GM18502 (cell line): ENCODE results near the gene RAP1B.

Experiments
- ATAC-seq: cut with Tn5 transposase; IDR thresholded peaks from one replicate; pipeline ENCODE4 v1.9.1; 2021; ENCODE audit warnings: mild to moderate bottlenecking; ENCODE audit not compliant: unreplicated experiment, poor library complexity

The RAP1B gene

DNA sequence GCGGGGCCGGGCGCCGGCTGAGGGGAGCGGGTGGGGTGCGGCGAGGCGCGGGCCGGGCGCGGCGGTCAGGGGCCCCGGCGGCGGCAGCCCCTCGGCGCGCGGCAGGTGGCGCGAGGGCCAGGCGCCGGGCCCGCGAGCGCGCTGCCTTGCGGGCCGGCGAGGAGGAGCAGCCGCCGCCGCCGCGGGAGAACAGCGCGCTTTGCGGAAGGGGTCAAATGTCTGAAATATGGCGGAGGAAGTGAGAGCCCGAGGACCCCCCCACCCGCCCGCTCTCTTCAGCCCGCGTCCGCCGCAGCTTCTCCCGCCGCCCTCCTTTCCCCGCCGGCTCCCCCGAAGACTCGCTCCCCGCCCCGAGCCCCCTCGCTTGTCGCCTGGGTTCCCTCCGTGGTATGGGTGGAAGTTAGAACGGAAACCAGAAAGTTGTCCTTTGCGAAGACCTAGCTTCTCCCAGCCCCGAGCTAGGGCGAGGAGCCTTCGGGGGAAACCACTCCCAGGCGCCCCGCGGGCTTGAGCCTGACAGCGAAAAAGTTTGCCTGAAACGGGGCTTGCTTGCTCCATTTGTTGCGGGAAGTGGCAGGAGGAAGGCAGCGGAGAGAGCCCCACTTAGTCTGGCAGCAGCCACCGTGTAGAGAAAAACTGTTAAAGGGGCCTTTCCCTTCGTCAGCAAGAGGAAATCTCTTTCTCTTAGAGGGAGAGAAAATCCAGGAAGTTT, 551 bp downstream of the RAP1B start:
- ATAC-seq: peak; percentile 43

DNA sequence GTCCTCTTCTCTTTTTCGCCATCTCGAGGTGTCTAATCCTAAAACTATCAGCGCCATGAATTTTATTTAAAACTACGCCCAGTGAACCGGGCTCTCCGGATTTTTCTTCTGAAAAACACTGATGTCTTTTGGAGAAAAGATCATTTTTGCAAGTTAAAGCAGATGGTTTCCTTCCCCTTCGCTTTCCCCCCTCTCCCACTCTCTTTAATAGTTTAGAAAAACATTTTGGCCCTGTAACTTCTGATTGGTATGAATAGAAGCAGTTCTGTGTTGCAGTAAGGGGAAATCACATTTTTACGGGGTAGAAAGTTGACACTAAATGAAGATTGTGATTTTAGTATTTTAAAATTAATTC, 1.1 kb downstream of the RAP1B start:
- ATAC-seq: no peak

DNA sequence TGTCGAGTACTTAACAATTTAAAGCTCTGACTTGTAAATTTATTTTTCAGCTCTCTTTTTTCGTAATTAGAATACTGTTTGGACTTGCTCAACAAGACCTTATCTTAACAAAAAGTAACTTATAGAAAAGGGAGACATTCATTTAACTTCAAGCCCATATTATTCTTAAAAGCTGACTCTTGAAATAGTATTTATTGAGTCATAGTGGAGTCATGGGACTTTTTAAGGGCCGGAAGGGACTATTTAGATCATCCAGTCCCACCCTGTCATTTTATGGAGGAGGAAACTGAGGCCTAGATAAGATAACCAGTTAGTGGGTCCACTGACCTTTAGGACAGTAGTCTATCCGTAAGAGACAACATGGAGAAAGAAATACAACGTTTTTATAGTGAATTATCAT, 1.5 kb downstream of the RAP1B start:
- ATAC-seq: no peak

DNA sequence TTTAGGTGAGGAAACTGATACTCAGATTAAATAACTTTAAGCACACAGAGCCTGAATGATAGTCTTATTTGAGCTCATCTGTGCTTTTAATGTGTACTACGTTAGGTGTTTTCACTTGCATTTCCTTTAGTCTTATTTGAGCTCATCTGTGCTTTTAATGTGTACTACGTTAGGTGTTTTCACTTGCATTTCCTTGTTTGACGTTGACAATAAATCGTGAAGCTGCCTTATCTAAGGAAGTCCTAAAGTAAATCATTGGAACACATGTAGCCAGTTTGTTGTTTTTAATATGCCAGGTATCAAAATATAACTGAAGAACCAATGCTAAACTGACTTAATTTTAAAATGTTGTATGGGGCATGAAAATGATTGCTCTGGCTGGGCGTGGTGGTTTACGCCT, 2.0 kb downstream of the RAP1B start:
- ATAC-seq: no peak

DNA sequence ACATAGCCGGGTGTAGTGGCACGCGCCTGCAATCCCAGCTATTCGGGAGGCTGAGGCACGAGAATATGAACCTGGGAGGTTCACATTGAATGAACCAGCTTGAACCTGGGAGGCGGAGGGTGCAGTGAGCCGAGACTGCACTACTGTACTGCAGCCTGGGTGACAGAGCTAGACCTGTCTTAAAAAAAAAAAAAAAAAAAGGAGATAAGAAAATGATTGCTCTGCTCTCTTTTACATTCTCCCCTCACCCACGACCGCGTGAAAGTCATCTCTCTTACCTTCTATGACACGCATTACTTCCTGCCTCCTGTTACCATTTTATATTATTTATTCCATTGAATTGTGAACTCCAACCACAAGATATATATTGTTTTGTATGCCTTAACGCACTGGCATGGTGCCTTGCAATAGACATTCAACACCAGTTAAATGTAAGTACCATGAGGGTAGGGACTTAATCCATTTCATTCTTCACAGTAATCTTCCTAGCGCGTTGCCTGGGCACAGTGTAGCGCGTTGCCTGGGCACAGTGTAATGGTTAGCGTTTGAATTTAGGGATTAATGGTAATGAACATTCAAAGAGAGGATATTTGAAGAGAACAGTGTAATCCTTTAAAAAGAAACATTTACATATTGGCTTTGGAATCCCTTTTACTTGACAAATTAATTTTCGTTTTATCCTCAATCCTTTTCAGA, 2.7 kb downstream of the RAP1B start:
- no peak for ATAC-seq

DNA sequence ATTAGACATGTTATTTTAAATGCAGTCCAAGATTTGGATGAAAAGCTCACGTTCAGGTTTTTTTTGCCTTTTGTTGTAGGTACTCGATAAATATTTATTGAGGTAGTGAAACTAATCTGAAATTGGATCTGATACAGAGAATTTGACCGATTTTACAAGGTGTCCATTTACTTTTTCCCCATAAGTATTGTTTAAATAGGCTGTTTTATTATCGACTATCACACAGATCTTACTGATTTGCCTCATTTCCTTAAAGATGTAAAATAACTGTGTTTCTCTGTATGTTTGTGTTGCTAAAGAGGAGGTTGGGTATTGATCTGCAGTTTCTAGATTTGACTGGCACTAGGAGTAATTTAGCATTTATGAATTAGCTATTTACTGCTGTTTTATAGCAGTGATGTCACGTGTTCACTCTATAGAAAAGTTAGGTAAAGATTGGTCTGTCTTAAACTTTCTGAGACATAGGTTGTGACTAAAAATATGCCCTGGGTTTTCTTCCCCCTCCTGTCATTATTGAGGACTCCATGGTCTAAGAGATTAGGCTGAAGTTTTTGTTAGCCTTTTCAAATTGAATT, 3.5 kb downstream of the RAP1B start:
- ATAC-seq: no peak

DNA sequence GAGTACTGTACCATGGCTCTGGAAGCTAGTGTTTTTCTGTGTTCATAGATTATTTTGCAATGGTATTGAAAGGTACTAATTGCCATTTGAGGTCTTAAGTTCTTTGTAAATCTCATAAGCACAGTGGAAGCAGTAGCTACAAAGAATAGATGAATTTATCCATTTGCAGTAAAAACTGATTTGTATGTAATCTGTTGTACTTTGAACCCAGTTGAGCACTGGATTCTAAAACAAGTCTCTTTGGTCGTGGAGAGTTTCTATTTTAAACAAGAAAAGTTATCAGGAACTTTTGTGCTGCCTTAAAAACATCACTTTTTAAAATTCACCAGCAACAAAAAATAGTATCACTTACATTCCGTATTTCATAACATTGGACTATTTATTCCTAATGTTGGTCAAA, 4.1 kb downstream of the RAP1B start:
- no peak for ATAC-seq

DNA sequence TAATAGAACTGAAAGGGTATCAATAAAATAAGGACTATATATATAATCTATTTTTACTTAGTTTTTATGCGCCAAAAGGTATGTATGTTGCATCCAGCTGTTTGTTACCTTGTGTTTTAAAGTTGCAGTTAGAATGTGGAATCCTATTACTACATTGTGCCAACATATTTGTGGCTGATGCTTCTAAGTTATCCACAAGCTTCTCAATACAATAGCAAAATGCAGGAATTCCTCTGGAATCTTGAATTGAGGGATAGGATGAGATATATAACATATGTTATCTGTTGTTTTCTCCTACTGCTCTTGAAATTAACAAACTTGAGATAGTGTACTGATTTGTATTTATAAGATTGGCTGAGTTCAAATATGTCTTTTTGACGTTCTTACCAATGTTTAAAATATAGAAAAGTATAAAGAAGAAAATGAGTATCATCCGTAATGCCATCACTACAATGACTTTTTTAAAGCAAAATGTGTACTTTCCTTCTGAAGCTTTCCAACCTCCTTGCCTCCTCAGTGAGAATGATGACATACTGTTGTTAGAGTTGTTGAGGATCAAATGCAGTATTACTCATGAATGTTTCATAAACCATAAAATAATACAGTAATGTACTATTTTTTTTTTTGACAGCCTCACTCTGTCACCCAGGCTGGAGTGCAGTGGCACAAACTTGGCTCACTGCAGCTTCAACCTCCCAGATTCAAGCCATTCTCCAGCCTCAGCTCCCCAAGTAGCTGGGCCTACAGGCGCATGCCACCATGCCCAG, 6.6 kb downstream of the RAP1B start:
- ATAC-seq: no peak

DNA sequence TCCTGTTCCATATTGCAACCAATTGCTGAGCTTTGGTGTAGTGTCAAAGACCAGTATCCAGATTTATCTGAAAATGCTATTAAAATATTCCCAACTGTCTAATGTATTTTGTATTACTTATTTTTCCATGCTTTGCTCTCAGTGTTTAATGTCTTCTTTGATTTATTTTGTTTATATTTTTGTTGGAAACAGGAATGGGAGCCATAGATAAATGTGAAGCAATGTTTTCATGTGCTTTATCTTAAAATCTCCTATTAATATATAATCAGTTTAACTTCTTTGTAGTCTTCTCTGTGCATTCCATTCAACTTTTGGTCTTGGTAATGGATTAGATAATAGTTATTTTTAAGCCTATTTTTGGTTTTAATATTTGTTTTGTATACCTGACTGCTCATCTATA, 8.8 kb downstream of the RAP1B start:
- ATAC-seq: no peak

DNA sequence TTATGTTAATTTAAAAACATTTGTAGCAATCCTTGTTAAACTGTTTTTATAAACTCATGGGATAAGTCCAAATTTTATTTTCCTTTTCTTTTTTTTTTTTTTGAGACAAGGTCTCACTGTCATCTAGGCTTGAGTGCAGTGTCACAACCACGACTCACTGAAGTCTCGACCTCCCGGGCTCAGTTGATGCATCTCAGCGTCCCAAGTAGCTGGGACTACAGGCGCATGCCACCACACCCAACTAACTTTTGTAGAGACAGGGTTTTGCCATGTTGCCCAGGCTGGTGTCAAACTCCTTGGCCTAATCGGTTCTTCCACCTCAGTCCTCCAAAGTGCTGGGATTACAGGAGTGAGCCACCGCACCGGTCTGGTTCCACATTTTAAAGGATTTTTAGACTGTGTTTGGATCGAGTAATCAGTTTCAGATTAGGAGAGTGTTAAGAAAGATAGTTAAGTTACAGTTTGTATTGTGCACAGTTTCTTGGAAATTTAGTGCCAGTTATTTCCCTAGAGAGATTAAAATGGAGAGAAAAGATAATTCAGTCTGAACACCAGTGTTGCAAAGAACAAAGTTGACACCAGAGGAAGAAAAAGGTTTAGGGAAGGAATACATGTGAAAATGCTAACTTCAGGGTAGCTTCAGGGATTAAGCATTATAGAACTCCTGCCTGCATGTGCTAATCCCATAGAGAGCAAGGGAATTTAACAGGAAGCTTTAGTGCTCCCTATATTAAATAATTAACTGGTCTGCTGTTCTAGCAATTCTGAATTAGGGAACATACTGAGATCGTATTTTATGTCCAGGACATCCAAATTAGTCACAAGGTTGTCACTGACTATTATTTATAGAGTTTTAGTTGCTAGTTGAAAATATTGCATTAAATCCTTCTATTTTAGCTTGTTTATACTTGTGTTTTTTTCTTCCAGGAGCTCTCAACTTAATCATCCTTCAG, 10.1 kb downstream of the RAP1B start:
- ATAC-seq: no peak

DNA sequence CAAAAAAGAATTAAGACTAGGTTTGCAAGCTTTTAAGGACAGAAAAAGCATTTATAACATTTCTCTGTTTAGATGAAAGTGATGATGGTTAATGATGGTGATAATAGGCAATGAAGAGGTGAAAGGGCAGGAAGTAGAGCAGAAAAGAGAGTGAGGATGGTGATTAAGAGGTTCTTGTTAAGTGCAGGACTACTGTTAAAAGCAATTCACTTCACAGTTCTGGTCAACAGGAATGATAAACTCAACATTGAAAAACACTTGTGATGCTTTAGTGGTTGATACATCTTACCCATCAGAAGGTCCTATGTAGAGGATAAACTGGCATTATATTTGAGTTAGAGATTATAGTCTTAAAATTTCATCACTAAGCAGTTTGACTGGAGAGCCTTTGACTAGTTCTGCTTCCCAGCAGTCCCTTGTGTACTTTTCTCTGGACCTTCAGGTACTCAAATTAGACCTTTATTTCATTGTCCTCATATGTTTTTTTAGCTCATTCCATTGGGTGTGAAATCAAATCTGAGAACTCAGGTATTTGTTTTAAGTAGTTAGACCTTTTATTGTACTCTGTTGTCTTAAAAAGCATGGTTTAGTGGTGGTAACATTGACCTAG, 10.9 kb downstream of the RAP1B start:
- no peak for ATAC-seq

DNA sequence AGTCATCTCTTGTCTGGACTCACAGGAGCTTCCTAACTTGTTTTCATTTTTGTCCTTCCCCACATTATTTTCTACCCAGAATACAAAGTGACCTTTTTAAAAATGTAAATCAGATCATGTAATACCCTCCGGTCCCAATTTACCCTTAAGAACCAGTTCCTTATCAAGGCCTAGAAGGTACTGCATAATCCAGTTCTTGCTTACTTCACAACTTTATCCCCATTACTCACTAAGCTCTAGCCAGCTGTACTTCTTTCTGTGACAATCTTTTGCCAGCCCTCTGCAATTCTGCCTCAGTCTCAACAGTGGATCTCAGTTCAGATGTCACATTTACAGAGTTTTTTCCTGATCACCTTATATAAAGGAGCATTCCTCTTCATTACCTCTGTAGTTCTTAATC, 11.6 kb downstream of the RAP1B start:
- ATAC-seq: no peak

DNA sequence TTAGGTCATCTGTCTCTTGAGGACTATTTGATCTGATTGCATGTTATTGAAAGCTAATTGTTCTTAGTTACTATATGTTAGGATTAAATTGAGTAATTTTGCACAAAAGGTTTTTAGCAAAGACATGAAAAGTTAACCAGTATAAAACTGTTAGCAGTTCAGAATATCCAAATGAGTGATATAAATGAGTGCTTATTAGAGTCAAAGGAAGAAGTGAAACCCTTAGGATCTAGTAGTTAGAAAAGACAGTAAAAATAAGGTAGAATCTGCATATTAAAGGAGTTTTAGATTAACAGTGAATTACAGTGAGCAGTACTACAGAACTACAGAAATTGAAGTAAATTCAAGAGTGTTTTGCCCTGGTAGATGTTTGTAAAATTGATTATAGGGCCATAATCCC, 12.4 kb downstream of the RAP1B start:
- no peak for ATAC-seq

DNA sequence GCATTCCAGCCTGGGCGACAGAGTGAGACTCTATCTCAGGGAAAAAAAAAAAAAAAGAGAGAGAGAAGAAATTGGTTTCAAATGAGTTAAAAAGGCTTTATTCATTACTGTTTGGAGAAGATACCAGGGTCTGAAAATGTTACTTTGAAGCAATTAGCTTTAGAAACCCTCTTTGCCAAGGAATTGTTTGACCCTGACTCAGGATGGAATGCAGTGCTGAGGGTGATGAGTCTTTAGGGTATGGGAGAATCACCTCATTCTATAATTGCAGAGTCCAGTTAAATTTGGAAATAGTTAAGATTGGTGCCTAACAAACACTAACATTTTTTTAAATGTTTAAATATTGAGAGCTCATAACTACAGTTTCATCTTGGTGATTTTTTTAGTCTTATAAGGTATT, 13.3 kb downstream of the RAP1B start:
- ATAC-seq: no peak

DNA sequence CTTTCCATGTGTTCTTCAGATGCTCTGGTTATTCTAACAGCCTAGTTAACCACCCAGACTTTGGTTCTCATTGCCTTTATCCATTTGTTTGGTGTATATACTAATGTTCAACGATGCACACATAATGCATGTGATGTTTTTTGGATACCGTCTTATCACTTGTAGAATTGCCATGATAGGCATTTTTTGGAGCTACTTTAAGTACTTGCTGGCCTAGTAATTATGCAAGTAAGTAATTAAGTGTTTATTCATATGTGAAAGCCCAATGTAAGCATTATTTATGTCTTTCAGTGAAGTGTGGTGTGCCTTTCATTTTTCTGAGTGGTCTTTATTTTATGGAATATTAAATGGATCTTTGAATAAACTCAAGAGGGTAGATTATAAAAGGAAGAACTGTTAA, 14.2 kb downstream of the RAP1B start:
- no peak for ATAC-seq

DNA sequence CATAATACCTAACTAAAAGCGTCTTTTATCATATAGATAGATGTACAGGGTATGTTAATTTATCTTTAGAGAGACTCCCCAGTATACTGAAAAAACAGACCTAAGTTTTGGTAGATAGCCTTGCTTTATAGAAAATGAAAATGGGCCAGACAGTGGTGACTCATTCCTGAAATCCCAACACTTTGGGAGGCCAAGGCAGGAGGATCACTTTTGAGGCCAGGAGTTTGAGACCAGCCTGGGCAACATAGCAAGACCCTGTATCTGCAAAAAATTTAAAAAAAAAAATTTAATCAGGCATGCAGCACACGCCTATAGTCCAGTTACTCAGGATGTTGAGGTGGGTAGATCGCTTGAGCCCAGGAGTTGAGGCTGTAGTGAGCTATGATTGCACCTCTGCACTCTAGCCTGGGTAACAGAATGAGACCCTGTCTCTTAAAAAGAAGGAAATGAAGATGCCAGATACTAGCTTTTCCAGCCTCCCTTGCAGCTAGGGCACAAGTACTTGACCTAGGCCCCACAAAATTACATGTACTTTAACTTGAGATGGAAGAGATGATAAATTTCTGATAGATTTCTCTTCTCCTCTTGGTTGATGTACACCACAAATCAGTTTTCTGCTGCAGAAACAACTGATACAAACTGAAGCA, 17.1 kb downstream of the RAP1B start:
- ATAC-seq: no peak

DNA sequence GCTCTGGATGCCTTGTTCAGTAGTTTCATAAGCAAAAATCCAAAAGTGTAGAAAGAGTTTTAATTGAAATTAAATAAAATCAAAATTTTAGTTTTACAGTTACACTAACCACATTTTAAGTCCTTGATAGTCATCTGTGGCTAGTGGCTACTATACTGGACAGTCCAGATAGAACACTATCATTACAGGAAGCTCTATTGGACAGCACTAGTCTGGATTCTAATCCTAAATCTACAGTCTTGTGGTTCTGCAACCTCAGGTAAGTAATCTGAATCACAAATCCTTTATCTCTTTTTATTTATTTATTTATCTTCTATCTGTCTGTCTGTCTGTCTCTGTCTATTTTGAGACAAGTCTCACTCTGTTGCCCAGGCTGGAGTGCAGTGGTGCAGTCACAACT, 18.0 kb downstream of the RAP1B start:
- no peak for ATAC-seq

DNA sequence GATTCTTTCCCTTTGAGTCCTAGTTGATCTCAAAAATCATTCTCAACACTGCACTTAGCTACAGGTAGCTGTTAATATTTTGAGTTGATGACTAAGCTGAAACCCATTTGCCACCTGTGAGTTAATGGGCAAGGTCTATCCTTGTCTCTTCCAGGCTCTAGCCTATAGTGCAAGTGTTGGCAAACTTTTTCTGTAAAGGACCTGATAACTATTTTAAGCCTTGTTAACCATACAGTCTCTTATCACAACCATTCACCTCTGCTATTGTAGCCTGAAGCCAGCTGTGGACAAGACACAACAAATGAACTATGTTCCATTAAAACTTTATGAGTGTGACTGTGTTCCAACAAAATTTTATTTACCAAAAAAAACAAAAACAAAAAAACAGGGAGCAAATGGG, 19.4 kb downstream of the RAP1B start:
- no peak for ATAC-seq

DNA sequence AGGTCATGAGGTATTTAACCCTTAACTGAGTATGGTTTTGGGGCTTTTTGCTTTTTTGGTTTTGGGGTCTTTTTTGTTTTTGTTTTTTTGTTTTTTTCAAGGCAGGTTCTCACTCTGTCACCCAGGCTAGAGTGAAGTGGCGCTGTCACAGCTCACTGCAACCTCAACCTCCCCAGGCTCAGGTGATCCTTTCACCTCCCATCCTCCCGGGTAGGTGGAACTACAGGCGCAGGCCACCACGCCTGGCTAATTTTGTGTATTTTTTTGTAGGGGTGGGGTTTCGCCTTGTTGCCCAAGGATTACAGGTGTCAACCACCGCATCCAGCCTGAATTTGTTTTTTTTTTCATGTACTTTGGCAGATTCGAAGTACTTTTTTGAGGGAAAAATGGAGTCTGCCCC, 19.9 kb downstream of the RAP1B start:
- no peak for ATAC-seq
